Trophoblast cell (in vitro differentiated cells and primary cell): ENCODE measurements around the gene LRRFIP2.
"Not testable (repeated sequence)": the region's sequence is repeated elsewhere in the genome, so short reads cannot be mapped to it uniquely, and the experiment has no call there.

Experiments used
- DNase-seq, 2 donors: peaks; one replicate each; pipeline ENCODE4 v3.0.0-alpha.2; 2016
- H2AFZ ChIP-seq: 2 replicates; pipeline ENCODE4 v1.6.1; 2013; ENCODE audit warnings: low read length, moderate library complexity, mild to moderate bottlenecking; ENCODE audit not compliant: insufficient read depth, poor library complexity
- H2AK5ac ChIP-seq: 2 replicates; pipeline ENCODE4 v1.6.1; 2013; ENCODE audit warnings: mild to moderate bottlenecking, low read length
- H2BK120ac ChIP-seq: 2 replicates; pipeline ENCODE4 v1.6.1; 2013; ENCODE audit warnings: low read length, mild to moderate bottlenecking, moderate library complexity; ENCODE audit not compliant: insufficient read depth, poor library complexity
- H2BK12ac ChIP-seq: 2 replicates; pipeline ENCODE4 v1.6.1; 2013; ENCODE audit warnings: mild to moderate bottlenecking, low read length, moderate library complexity
- H2BK5ac ChIP-seq: 2 replicates; pipeline ENCODE4 v1.6.1; 2013; ENCODE audit warnings: low read length, low read depth, moderate library complexity, mild to moderate bottlenecking; ENCODE audit not compliant: poor library complexity
- H3K14ac ChIP-seq: 2 replicates; pipeline ENCODE4 v1.6.1; 2013; ENCODE audit warnings: mild to moderate bottlenecking, low read length
- H3K18ac ChIP-seq: 2 replicates; pipeline ENCODE4 v1.6.1; 2013; ENCODE audit warnings: mild to moderate bottlenecking, low read length
- H3K23ac ChIP-seq: 2 replicates; pipeline ENCODE4 v1.6.1; 2013; ENCODE audit warnings: low read length
- H3K27ac ChIP-seq: 2 replicates; pipeline ENCODE4 v1.5.1; 2013; ENCODE audit warnings: low read depth, mild to moderate bottlenecking, inconsistent platforms, low read length, moderate library complexity
- H3K27me3 ChIP-seq: 2 replicates; pipeline ENCODE4 v1.6.1; 2013; ENCODE audit warnings: inconsistent platforms, mild to moderate bottlenecking, low read length, moderate library complexity; ENCODE audit not compliant: insufficient read depth
- H3K36me3 ChIP-seq, 2 experiments: 1 replicate in 1 of 2; 2 replicates in 1 of 2; pipeline ENCODE4 v1.6.1; 2013; ENCODE audit warnings: low read length in 2 of 2, mild to moderate bottlenecking in 2 of 2, moderate library complexity in 1 of 2; ENCODE audit not compliant: insufficient read depth in 2 of 2, control insufficient read depth in 1 of 2
- H3K4ac ChIP-seq: 2 replicates; pipeline ENCODE4 v1.6.1; 2013; ENCODE audit warnings: low read depth, mild to moderate bottlenecking, low read length, moderate library complexity
- H3K4me1 ChIP-seq, 2 experiments: 1 replicate in 1 of 2; 2 replicates in 1 of 2; pipeline ENCODE4 v1.6.1; 2013; ENCODE audit warnings: low read length in 2 of 2, mild to moderate bottlenecking in 2 of 2, moderate library complexity in 1 of 2; ENCODE audit not compliant: insufficient read depth in 2 of 2, control insufficient read depth in 1 of 2
- H3K4me2 ChIP-seq: 2 replicates; pipeline ENCODE4 v1.6.1; 2013; ENCODE audit warnings: inconsistent platforms, mild to moderate bottlenecking, low read length, moderate library complexity
- H3K4me3 ChIP-seq: 2 replicates; pipeline ENCODE4 v1.5.1; 2013; ENCODE audit warnings: mild to moderate bottlenecking, low read depth, low read length, inconsistent platforms
- H3K79me1 ChIP-seq: one replicate; pipeline ENCODE4 v1.6.1; 2013; ENCODE audit warnings: low read length
- H3K79me2 ChIP-seq: 2 replicates; pipeline ENCODE4 v1.6.1; 2013; ENCODE audit warnings: low read length, mild to moderate bottlenecking; ENCODE audit not compliant: control insufficient read depth, insufficient read depth, poor library complexity
- H3K9ac ChIP-seq: 2 replicates; pipeline ENCODE4 v1.6.1; 2013; ENCODE audit warnings: mild to moderate bottlenecking, low read length
- H3K9me3 ChIP-seq: 2 replicates; pipeline ENCODE4 v1.6.1; 2013; ENCODE audit warnings: low read depth, mild to moderate bottlenecking, control low read depth, inconsistent platforms, low read length; ENCODE audit not compliant: insufficient read depth
- H4K12ac ChIP-seq: 2 replicates; pipeline ENCODE4 v1.6.1; 2013; ENCODE audit warnings: low read depth, mild to moderate bottlenecking, low read length, moderate library complexity
- H4K8ac ChIP-seq: 2 replicates; pipeline ENCODE4 v1.6.1; 2013; ENCODE audit warnings: low read depth, mild to moderate bottlenecking, low read length, moderate library complexity
- H4K91ac ChIP-seq: one replicate; pipeline ENCODE4 v1.6.1; 2013; ENCODE audit warnings: low read depth, mild to moderate bottlenecking, low read length, moderate library complexity
- WGBS: extraction: QIAGEN DNeasy Blood & Tissue Kit; methylation state at CpG from one replicate; pipeline ENCODE4 v1.1.7; 2013; ENCODE audit warnings: missing lambda C conversion rate; ENCODE audit not compliant: insufficient read length, insufficient coverage; ENCODE audit errors: extremely low coverage; 5-methylcytosine and 5-hydroxymethylcytosine counted together

The LRRFIP2 gene

GRCh38 chr3:37058117-37058516, 116.3 kb downstream of the LRRFIP2 start:
- H3K36me3 ChIP-seq = peaks cover 14 to 16% of the 10 kb centered on the region in 2 experiments
- no peak overlapping the region for H2BK12ac ChIP-seq
- no peak overlapping the region for H3K18ac ChIP-seq
- no peak overlapping the region for H3K14ac ChIP-seq
- no peaks in the 10 kb centered on the region for H3K9me3 ChIP-seq
- no peak overlapping the region for H3K9ac ChIP-seq
- no peak overlapping the region for H4K91ac ChIP-seq
- H3K27ac ChIP-seq = no peak overlapping the region
- no peak overlapping the region for H2AFZ ChIP-seq
- H3K4me3 ChIP-seq = no peak overlapping the region
- DNase-seq = no peak
- H3K4me2 ChIP-seq = no peak overlapping the region
- no peaks in the 10 kb centered on the region for H3K4me1 ChIP-seq
- H4K8ac ChIP-seq = no peak overlapping the region
- no peak overlapping the region for H2AK5ac ChIP-seq
- H3K79me2 ChIP-seq = no peaks in the 10 kb centered on the region
- H3K27me3 ChIP-seq = no peaks in the 10 kb centered on the region
- H2BK120ac ChIP-seq = no peak overlapping the region
- WGBS = no CpG with 5 or more reads among the region's 5 CpGs
- H3K23ac ChIP-seq = no peak overlapping the region
- H3K79me1 ChIP-seq = no peaks in the 10 kb centered on the region
- H3K4ac ChIP-seq = no peak overlapping the region
- H2BK5ac ChIP-seq = no peak overlapping the region
- H4K12ac ChIP-seq = no peak overlapping the region

- Histone ChIP-seq H3K18ac (no peak overlapping the region), H3K4me3 (no peak overlapping the region), H3K4ac (no peak overlapping the region), H3K36me3 (peaks cover 16 to 20% of the 10 kb centered on the region in 2 experiments), H2BK5ac (no peak overlapping the region), H3K9me3 (no peaks in the 10 kb centered on the region), H3K79me1 (no peaks in the 10 kb centered on the region), H4K12ac (no peak overlapping the region), H3K4me2 (no peak overlapping the region), H3K27ac (no peak overlapping the region), H3K14ac (no peak overlapping the region), H2AFZ (no peak overlapping the region), H4K8ac (no peak overlapping the region), H3K79me2 (no peaks in the 10 kb centered on the region), H3K23ac (no peak overlapping the region), H2BK120ac (no peak overlapping the region), H3K27me3 (no peaks in the 10 kb centered on the region), H2BK12ac (no peak overlapping the region), H3K4me1 (no peaks in the 10 kb centered on the region), H2AK5ac (no peak overlapping the region), H4K91ac (no peak overlapping the region), H3K9ac (no peak overlapping the region)
- no peak for DNase-seq
Observed at GRCh38 chr3:37056826-37057225, 117.6 kb downstream of the LRRFIP2 start.

GRCh38 chr3:37055077-37055476, 119.3 kb downstream of the LRRFIP2 start:
- not testable (repeated sequence) for H3K27me3 ChIP-seq, H4K12ac ChIP-seq, DNase-seq, H3K79me1 ChIP-seq, H2BK5ac ChIP-seq, H3K23ac ChIP-seq, H3K4ac ChIP-seq, H2AK5ac ChIP-seq, H3K9me3 ChIP-seq, H4K8ac ChIP-seq, H3K14ac ChIP-seq, H3K4me3 ChIP-seq, H2AFZ ChIP-seq, H3K4me2 ChIP-seq, H3K4me1 ChIP-seq, H2BK120ac ChIP-seq, H2BK12ac ChIP-seq, H3K9ac ChIP-seq, H3K27ac ChIP-seq, H3K18ac ChIP-seq, H4K91ac ChIP-seq, H3K79me2 ChIP-seq
- H3K36me3 ChIP-seq = peaks cover 21 to 27% of the 10 kb centered on the region in 2 experiments
- WGBS = no CpG with 5 or more reads among the region's 8 CpGs

- no peak overlapping the region for H3K4me2 ChIP-seq
- WGBS = no CpG with 5 or more reads among the region's 3 CpGs
- H3K27ac ChIP-seq = no peak overlapping the region
- H4K12ac ChIP-seq = no peak overlapping the region
- H3K18ac ChIP-seq = no peak overlapping the region
- no peak overlapping the region for H2AFZ ChIP-seq
- no peak overlapping the region for H4K8ac ChIP-seq
- no peaks in the 10 kb centered on the region for H3K79me1 ChIP-seq
- H2BK120ac ChIP-seq = no peak overlapping the region
- H3K14ac ChIP-seq = no peak overlapping the region
- no peak overlapping the region for H3K4ac ChIP-seq
- no peak overlapping the region for H2AK5ac ChIP-seq
- H3K9ac ChIP-seq = no peak overlapping the region
- no peak overlapping the region for H3K23ac ChIP-seq
- no peak overlapping the region for H4K91ac ChIP-seq
- no peaks in the 10 kb centered on the region for H3K9me3 ChIP-seq
- H3K4me1 ChIP-seq = no peaks in the 10 kb centered on the region
- no peak overlapping the region for H2BK5ac ChIP-seq
- H3K4me3 ChIP-seq = no peak overlapping the region
- no peak overlapping the region for H2BK12ac ChIP-seq
- H3K36me3 ChIP-seq = peaks cover 23 to 31% of the 10 kb centered on the region in 2 experiments
- H3K79me2 ChIP-seq = no peaks in the 10 kb centered on the region
- DNase-seq = no peak
- H3K27me3 ChIP-seq = no peaks in the 10 kb centered on the region
Observed at GRCh38 chr3:37054370-37054769, 120.0 kb downstream of the LRRFIP2 start.
